ENCODE results near the gene ABLIM1.

DNA sequence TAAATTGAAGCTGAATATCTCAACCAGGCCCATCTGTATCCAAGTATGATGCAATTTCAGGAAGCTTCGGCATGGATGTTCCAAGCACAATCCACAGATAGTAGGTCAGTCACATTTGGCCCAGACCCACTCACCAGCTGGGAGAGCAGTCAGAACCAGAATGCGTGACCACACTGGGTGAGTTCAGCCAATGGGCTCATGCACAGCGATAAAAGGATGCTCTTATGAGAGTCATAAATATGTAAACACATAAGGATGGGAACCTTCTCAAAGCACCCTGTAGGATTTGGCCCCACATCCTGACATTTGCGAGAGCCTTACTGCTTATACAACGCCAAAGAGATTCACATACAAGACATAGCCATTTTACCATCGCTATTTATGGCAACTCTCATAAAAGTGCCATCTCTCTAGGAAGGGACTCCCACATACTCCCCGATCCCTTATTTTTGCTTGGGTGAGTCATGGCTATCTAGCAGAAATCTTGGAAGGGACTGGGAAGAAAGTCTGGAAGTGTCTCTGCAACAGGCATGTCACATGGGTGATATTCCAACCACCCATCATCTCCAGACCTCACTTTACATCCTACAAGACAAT is 256.8 kb downstream of the ABLIM1 start:
- TF ChIP-seq, protein P1, sequence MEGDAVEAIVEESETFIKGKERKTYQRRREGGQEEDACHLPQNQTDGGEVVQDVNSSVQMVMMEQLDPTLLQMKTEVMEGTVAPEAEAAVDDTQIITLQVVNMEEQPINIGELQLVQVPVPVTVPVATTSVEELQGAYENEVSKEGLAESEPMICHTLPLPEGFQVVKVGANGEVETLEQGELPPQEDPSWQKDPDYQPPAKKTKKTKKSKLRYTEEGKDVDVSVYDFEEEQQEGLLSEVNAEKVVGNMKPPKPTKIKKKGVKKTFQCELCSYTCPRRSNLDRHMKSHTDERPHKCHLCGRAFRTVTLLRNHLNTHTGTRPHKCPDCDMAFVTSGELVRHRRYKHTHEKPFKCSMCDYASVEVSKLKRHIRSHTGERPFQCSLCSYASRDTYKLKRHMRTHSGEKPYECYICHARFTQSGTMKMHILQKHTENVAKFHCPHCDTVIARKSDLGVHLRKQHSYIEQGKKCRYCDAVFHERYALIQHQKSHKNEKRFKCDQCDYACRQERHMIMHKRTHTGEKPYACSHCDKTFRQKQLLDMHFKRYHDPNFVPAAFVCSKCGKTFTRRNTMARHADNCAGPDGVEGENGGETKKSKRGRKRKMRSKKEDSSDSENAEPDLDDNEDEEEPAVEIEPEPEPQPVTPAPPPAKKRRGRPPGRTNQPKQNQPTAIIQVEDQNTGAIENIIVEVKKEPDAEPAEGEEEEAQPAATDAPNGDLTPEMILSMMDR (IDR thresholded peaks at IDR 0.05), result no peak
- TF ChIP-seq POLR2A (IDR thresholded peaks at IDR 0.05), result no peak
